ENCODE results near the gene CSH2. TPM values are rescaled to one million over a fixed set of nuclear protein-coding genes. Genes with fewer than 3 reads are reported as not detected.

Gene CSH2
- total and polyA plus RNA-seq, 2 of the 8 experiments (the other 6 are each of a cell fraction or from before 2014, with no cell fraction given), result 0.43 TPM; not detected in 1

- TF ChIP-seq CHD7 (IDR thresholded peaks at IDR 0.05; ENCODE audit: insufficient replicate concordance, low read length), result no peak
- TF ChIP-seq TAF1 (IDR thresholded peaks at IDR 0.05; ENCODE audit: low read depth, low read length), result no peak
- no peak for TF ChIP-seq SP4 (IDR thresholded peaks at IDR 0.05; ENCODE audit: low read length)
- TF ChIP-seq HDAC2 (IDR thresholded peaks at IDR 0.05; ENCODE audit: borderline replicate concordance in 1 of 2, low read depth in 2 of 2, low read length in 2 of 2), result no peak
- no peak for TF ChIP-seq KDM5A (IDR thresholded peaks at IDR 0.05; ENCODE audit: low read length)
Measured at GRCh38 chr17:63835167-63835720, 38.2 kb downstream of the CSH2 start (continued).

All from H1 (cell line).